Loucy (cell line): ENCODE measurements around the gene ARHGAP22.
A peak's percentile ranks its signal among the peaks of the same experiment; 100 is the strongest.

Experiments
- H2AFZ ChIP-seq: fragments of 200-600 bp; sonication (generic); 2 replicates; pipeline ENCODE4 v1.6.0; 2016; ENCODE audit warnings: antibody characterized with exemption, mild to moderate bottlenecking, low read length, moderate library complexity
- H3F3A ChIP-seq: fragments of 200-600 bp; 2 replicates; pipeline ENCODE4 v1.6.0; 2016; ENCODE audit warnings: antibody characterized with exemption, low read depth, mild to moderate bottlenecking
- H3K27me3 ChIP-seq: fragments of 200-600 bp; sonication (generic); 2 replicates; pipeline ENCODE4 v1.6.1; 2014; ENCODE audit warnings: low read length, mild to moderate bottlenecking; ENCODE audit not compliant: insufficient read depth, poor library complexity, severe bottlenecking
- H3K36me3 ChIP-seq: fragments of 200-600 bp; sonication (generic); 2 replicates; pipeline ENCODE4 v1.6.1; 2016; ENCODE audit warnings: low read length; ENCODE audit not compliant: insufficient read depth
- H3K4me1 ChIP-seq: fragments of 200-600 bp; sonication (generic); 2 replicates; pipeline ENCODE4 v1.5.1; 2014; ENCODE audit warnings: low read length, mild to moderate bottlenecking; ENCODE audit not compliant: insufficient read depth, poor library complexity, severe bottlenecking
- H3K4me2 ChIP-seq: fragments of 200-600 bp; sonication (generic); 2 replicates; pipeline ENCODE4 v1.6.0; 2014; ENCODE audit warnings: antibody characterized with exemption, low read length, low read depth, mild to moderate bottlenecking; ENCODE audit not compliant: poor library complexity, severe bottlenecking
- H3K4me3 ChIP-seq: fragments of 200-600 bp; sonication (generic); 2 replicates; pipeline ENCODE4 v1.5.1; 2014; ENCODE audit warnings: low read length, mild to moderate bottlenecking, mixed read lengths; ENCODE audit not compliant: poor library complexity, severe bottlenecking
- H3K79me2 ChIP-seq: fragments of 200-600 bp; sonication (generic); 2 replicates; pipeline ENCODE4 v1.6.1; 2014; ENCODE audit warnings: low read length; ENCODE audit not compliant: insufficient read depth
- H3K9ac ChIP-seq: fragments of 200-600 bp; sonication (generic); 2 replicates; pipeline ENCODE4 v1.6.0; 2014; ENCODE audit warnings: mild to moderate bottlenecking, low read depth, low read length, moderate library complexity; ENCODE audit not compliant: poor library complexity, severe bottlenecking
- H3K9me2 ChIP-seq: fragments of 200-600 bp; sonication (generic); replicated peaks from 2 replicates; pipeline ENCODE4 v1.6.1; 2016; ENCODE audit warnings: low read depth, low read length, mixed read lengths
- H3K9me3 ChIP-seq: fragments of 200-600 bp; sonication (generic); 2 replicates; pipeline ENCODE4 v1.6.1; 2014; ENCODE audit warnings: mild to moderate bottlenecking, antibody characterized with exemption, low read length, low read depth; ENCODE audit not compliant: insufficient read depth
- H4K20me1 ChIP-seq: fragments of 200-600 bp; sonication (generic); 2 replicates; pipeline ENCODE4 v1.6.0; 2014; ENCODE audit warnings: antibody characterized with exemption, low read length, mild to moderate bottlenecking; ENCODE audit not compliant: insufficient read depth, poor library complexity, severe bottlenecking
- CTCF ChIP-seq: fragments of 200-600 bp; sonication (generic); conservative IDR thresholded peaks from 2 replicates; pipeline ENCODE4 v1.5.1; 2014; ENCODE audit warnings: mild to moderate bottlenecking, antibody characterized with exemption, low read length
- EZH2phosphoT487 ChIP-seq: fragments of 200-600 bp; IDR thresholded peaks from 2 replicates; pipeline ENCODE4 v1.6.1; 2018; ENCODE audit warnings: antibody characterized with exemption, mild to moderate bottlenecking, moderate library complexity, borderline replicate concordance

The ARHGAP22 gene

GRCh38 chr10:48536156-48536500 is 68.7 kb downstream of the ARHGAP22 start:
- Histone ChIP-seq H3K4me1 (no peaks in the 10 kb centered on the region), H3F3A (no peaks in the 10 kb centered on the region), H3K79me2 (no peaks in the 10 kb centered on the region), H2AFZ (no peak overlapping the region), H3K36me3 (no peaks in the 10 kb centered on the region), H3K9ac (no peak overlapping the region), H3K9me2 (no peaks in the 10 kb centered on the region), H3K27me3 (no peaks in the 10 kb centered on the region), H4K20me1 (no peaks in the 10 kb centered on the region), H3K9me3 (no peaks in the 10 kb centered on the region), H3K4me2 (no peak overlapping the region), H3K4me3 (no peak overlapping the region)
- TF ChIP-seq CTCF (no peak), EZH2phosphoT487 (no peak)

GRCh38 chr10:48535416-48536155 is 69.3 kb downstream of the ARHGAP22 start:
- Histone ChIP-seq H3K4me3 (no peak overlapping the region), H2AFZ (no peak overlapping the region), H3K27me3 (no peaks in the 10 kb centered on the region), H3K36me3 (no peaks in the 10 kb centered on the region), H4K20me1 (no peaks in the 10 kb centered on the region), H3K4me2 (no peak overlapping the region), H3K9me2 (no peaks in the 10 kb centered on the region), H3F3A (no peaks in the 10 kb centered on the region), H3K9me3 (no peaks in the 10 kb centered on the region), H3K79me2 (no peaks in the 10 kb centered on the region), H3K9ac (no peak overlapping the region), H3K4me1 (no peaks in the 10 kb centered on the region)
- TF ChIP-seq EZH2phosphoT487 (no peak), CTCF (peak; percentile 49)

GRCh38 chr10:48533951-48534720 is 70.7 kb downstream of the ARHGAP22 start:
- H3K4me2 ChIP-seq: no peak overlapping the region
- no peaks in the 10 kb centered on the region for H3K9me2 ChIP-seq
- no peak overlapping the region for H3K9ac ChIP-seq
- no peak overlapping the region for H2AFZ ChIP-seq
- no peaks in the 10 kb centered on the region for H3K4me1 ChIP-seq
- no peaks in the 10 kb centered on the region for H3F3A ChIP-seq
- TF ChIP-seq EZH2phosphoT487 (no peak), CTCF (no peak)
- no peaks in the 10 kb centered on the region for H4K20me1 ChIP-seq
- H3K9me3 ChIP-seq: no peaks in the 10 kb centered on the region
- no peaks in the 10 kb centered on the region for H3K36me3 ChIP-seq
- no peaks in the 10 kb centered on the region for H3K79me2 ChIP-seq
- no peak overlapping the region for H3K4me3 ChIP-seq
- H3K27me3 ChIP-seq: no peaks in the 10 kb centered on the region
